Measurements from ENCODE around the gene VGLL4.
"Not testable (repeated sequence)": the region's sequence is repeated elsewhere in the genome, so short reads cannot be mapped to it uniquely, and the experiment has no call there.

The VGLL4 gene

GRCh38 chr3:11572660-11573059 is 71.1 kb downstream of the VGLL4 start:
- not testable (repeated sequence) for H3K4me1 ChIP-seq (ENCODE audit: control insufficient read depth, insufficient read depth, low read length); H3K9me3 ChIP-seq (ENCODE audit: control insufficient read depth, insufficient read depth, low read length); H3K4me3 ChIP-seq (ENCODE audit: low read length); H3K27me3 ChIP-seq (ENCODE audit: control insufficient read depth, insufficient read depth, low read length); H3K36me3 ChIP-seq (ENCODE audit: control insufficient read depth, insufficient read depth, low read length); H3K27ac ChIP-seq (ENCODE audit: low read length); DNase-seq (ENCODE audit: low read depth, low spot score)
- WGBS (ENCODE audit: insufficient coverage, insufficient read length): no CpG with 5 or more reads among the region's 11 CpGs

- Histone ChIP-seq H3K4me3 (ENCODE audit: low read length) (no peak overlapping the region), H3K27me3 (ENCODE audit: control insufficient read depth, insufficient read depth, low read length) (no peaks in the 10 kb centered on the region), H3K9me3 (ENCODE audit: control insufficient read depth, insufficient read depth, low read length) (no peaks in the 10 kb centered on the region), H3K27ac (ENCODE audit: low read length) (no peak overlapping the region), H3K36me3 (ENCODE audit: control insufficient read depth, insufficient read depth, low read length) (no peaks in the 10 kb centered on the region), H3K4me1 (ENCODE audit: control insufficient read depth, insufficient read depth, low read length) (peaks cover 2% of the 10 kb centered on the region; the same call in 1 of the 2 replicates)
- DNase-seq (ENCODE audit: low read depth, low spot score): no peak
- WGBS (ENCODE audit: insufficient coverage, insufficient read length): no CpG with 5 or more reads among the region's 20 CpGs
These were observed 72.8 kb downstream of the VGLL4 start for GRCh38 chr3:11570789-11571495.

- H3K4me1 ChIP-seq (ENCODE audit: control insufficient read depth, insufficient read depth, low read length): peaks cover 2% of the 10 kb centered on the region; the same call in 1 of the 2 replicates
- WGBS (ENCODE audit: insufficient coverage, insufficient read length): no CpG with 5 or more reads among the region's 13 CpGs
- no peaks in the 10 kb centered on the region for H3K9me3 ChIP-seq (ENCODE audit: control insufficient read depth, insufficient read depth, low read length)
- no peak overlapping the region for H3K27ac ChIP-seq (ENCODE audit: low read length)
- no peak overlapping the region for H3K4me3 ChIP-seq (ENCODE audit: low read length)
- no peak for DNase-seq (ENCODE audit: low read depth, low spot score)
- no peaks in the 10 kb centered on the region for H3K27me3 ChIP-seq (ENCODE audit: control insufficient read depth, insufficient read depth, low read length)
- 0 out of 2 replicates have a peak, but pooled peaks cover 2% of the 10 kb centered on the region for H3K36me3 ChIP-seq (ENCODE audit: control insufficient read depth, insufficient read depth, low read length)
These were observed 73.5 kb downstream of the VGLL4 start for GRCh38 chr3:11570251-11570650.

GRCh38 chr3:11569156-11569741 is 74.5 kb downstream of the VGLL4 start:
- 0 out of 2 replicates have a peak, but pooled peaks cover 3% of the 10 kb centered on the region for H3K36me3 ChIP-seq (ENCODE audit: control insufficient read depth, insufficient read depth, low read length)
- WGBS (ENCODE audit: insufficient coverage, insufficient read length): no CpG with 5 or more reads among the region's 13 CpGs
- H3K9me3 ChIP-seq (ENCODE audit: control insufficient read depth, insufficient read depth, low read length): no peaks in the 10 kb centered on the region
- no peak for DNase-seq (ENCODE audit: low read depth, low spot score)
- H3K4me1 ChIP-seq (ENCODE audit: control insufficient read depth, insufficient read depth, low read length): peaks cover 2% of the 10 kb centered on the region; the same call in 1 of the 2 replicates
- H3K27ac ChIP-seq (ENCODE audit: low read length): no peak overlapping the region
- no peaks in the 10 kb centered on the region for H3K27me3 ChIP-seq (ENCODE audit: control insufficient read depth, insufficient read depth, low read length)
- no peak overlapping the region for H3K4me3 ChIP-seq (ENCODE audit: low read length)

- WGBS (ENCODE audit: insufficient coverage, insufficient read length): no CpG with 5 or more reads among the region's 29 CpGs
- 0 out of 2 replicates have a peak, but pooled peaks cover 3% of the 10 kb centered on the region for H3K36me3 ChIP-seq (ENCODE audit: control insufficient read depth, insufficient read depth, low read length)
- no peak overlapping the region for H3K27ac ChIP-seq (ENCODE audit: low read length)
These were observed 75.1 kb downstream of the VGLL4 start for GRCh38 chr3:11568503-11569155.

GRCh38 chr3:11567516-11568467 is 75.9 kb downstream of the VGLL4 start:
- no peak for DNase-seq (ENCODE audit: low read depth, low spot score)
- no CpG with 5 or more reads among the region's 27 CpGs for WGBS (ENCODE audit: insufficient coverage, insufficient read length)
- Histone ChIP-seq H3K9me3 (ENCODE audit: control insufficient read depth, insufficient read depth, low read length) (no peaks in the 10 kb centered on the region), H3K4me1 (ENCODE audit: control insufficient read depth, insufficient read depth, low read length) (peaks cover 2% of the 10 kb centered on the region; the same call in 1 of the 2 replicates), H3K4me3 (ENCODE audit: low read length) (no peak overlapping the region), H3K27ac (ENCODE audit: low read length) (no peak overlapping the region), H3K36me3 (ENCODE audit: control insufficient read depth, insufficient read depth, low read length) (0 out of 2 replicates have a peak, but pooled peaks cover 7% of the 10 kb centered on the region), H3K27me3 (ENCODE audit: control insufficient read depth, insufficient read depth, low read length) (no peaks in the 10 kb centered on the region)

More at GRCh38 chr3:11568503-11569155, 75.1 kb downstream of the VGLL4 start:
- H3K27me3 ChIP-seq (ENCODE audit: control insufficient read depth, insufficient read depth, low read length): no peaks in the 10 kb centered on the region
- DNase-seq (ENCODE audit: low read depth, low spot score): no peak
- no peak overlapping the region for H3K4me3 ChIP-seq (ENCODE audit: low read length)
- no peaks in the 10 kb centered on the region for H3K9me3 ChIP-seq (ENCODE audit: control insufficient read depth, insufficient read depth, low read length)
- H3K4me1 ChIP-seq (ENCODE audit: control insufficient read depth, insufficient read depth, low read length): peaks cover 2% of the 10 kb centered on the region; the same call in 1 of the 2 replicates

- H3K9me3 ChIP-seq (ENCODE audit: control insufficient read depth, insufficient read depth, low read length): no peaks in the 10 kb centered on the region
- H3K36me3 ChIP-seq (ENCODE audit: control insufficient read depth, insufficient read depth, low read length): 0 out of 2 replicates have a peak, but pooled peaks cover 7% of the 10 kb centered on the region
- DNase-seq (ENCODE audit: low read depth, low spot score): no peak
- no peak overlapping the region for H3K27ac ChIP-seq (ENCODE audit: low read length)
- H3K27me3 ChIP-seq (ENCODE audit: control insufficient read depth, insufficient read depth, low read length): no peaks in the 10 kb centered on the region
- peaks cover 2% of the 10 kb centered on the region; the same call in 1 of the 2 replicates for H3K4me1 ChIP-seq (ENCODE audit: control insufficient read depth, insufficient read depth, low read length)
- no peak overlapping the region for H3K4me3 ChIP-seq (ENCODE audit: low read length)
- no CpG with 5 or more reads among the region's 17 CpGs for WGBS (ENCODE audit: insufficient coverage, insufficient read length)
These were observed 76.8 kb downstream of the VGLL4 start for GRCh38 chr3:11566916-11567315.

GRCh38 chr3:11566478-11566877 is 77.2 kb downstream of the VGLL4 start:
- Histone ChIP-seq H3K36me3 (ENCODE audit: control insufficient read depth, insufficient read depth, low read length) (0 out of 2 replicates have a peak, but pooled peaks cover 7% of the 10 kb centered on the region), H3K27me3 (ENCODE audit: control insufficient read depth, insufficient read depth, low read length) (no peaks in the 10 kb centered on the region), H3K27ac (ENCODE audit: low read length) (no peak overlapping the region), H3K9me3 (ENCODE audit: control insufficient read depth, insufficient read depth, low read length) (no peaks in the 10 kb centered on the region), H3K4me1 (ENCODE audit: control insufficient read depth, insufficient read depth, low read length) (peaks cover 2% of the 10 kb centered on the region; the same call in 1 of the 2 replicates), H3K4me3 (ENCODE audit: low read length) (no peak overlapping the region)
- no peak for DNase-seq (ENCODE audit: low read depth, low spot score)
- WGBS (ENCODE audit: insufficient coverage, insufficient read length): no CpG with 5 or more reads among the region's 20 CpGs

- no peaks in the 10 kb centered on the region for H3K9me3 ChIP-seq (ENCODE audit: control insufficient read depth, insufficient read depth, low read length)
- DNase-seq (ENCODE audit: low read depth, low spot score): no peak
- H3K4me3 ChIP-seq (ENCODE audit: low read length): no peak overlapping the region
- H3K36me3 ChIP-seq (ENCODE audit: control insufficient read depth, insufficient read depth, low read length): 0 out of 2 replicates have a peak, but pooled peaks cover 7% of the 10 kb centered on the region
- no CpG with 5 or more reads among the region's 9 CpGs for WGBS (ENCODE audit: insufficient coverage, insufficient read length)
- peaks cover 2% of the 10 kb centered on the region; the same call in 1 of the 2 replicates for H3K4me1 ChIP-seq (ENCODE audit: control insufficient read depth, insufficient read depth, low read length)
- no peak overlapping the region for H3K27ac ChIP-seq (ENCODE audit: low read length)
- no peaks in the 10 kb centered on the region for H3K27me3 ChIP-seq (ENCODE audit: control insufficient read depth, insufficient read depth, low read length)
These were observed 77.8 kb downstream of the VGLL4 start for GRCh38 chr3:11565932-11566331.

All from iPS DF 6.9 (cell line).